K562 (cell line): ENCODE measurements around the gene NAA10. TPM values are rescaled to one million over a fixed set of nuclear protein-coding genes. Genes with fewer than 3 reads are reported as not detected.
A peak's percentile ranks its signal among the peaks of the same experiment; 100 is the strongest.

Experiments used
- ARNT ChIP-seq, 2 experiments: fragments of 450-650 bp; IDR thresholded peaks; 2 replicates each; pipeline ENCODE4 v1.6.1; 2016; ENCODE audit warnings: mild to moderate bottlenecking in 1 of 2
- CBX8 ChIP-seq: fragments of 200-600 bp; sonication (generic); IDR thresholded peaks from 2 replicates; pipeline ENCODE4 v1.6.1; 2012; ENCODE audit warnings: borderline replicate concordance, mixed run types, low read depth, mild to moderate bottlenecking, moderate library complexity, mixed read lengths, low read length, control low read depth, inconsistent platforms; ENCODE audit not compliant: poor library complexity, severe bottlenecking; ENCODE audit errors: extremely low read depth
- CHD2 ChIP-seq: IDR thresholded peaks from 2 replicates; pipeline ENCODE4 v1.6.1; 2011; ENCODE audit warnings: low read depth, low read length
- HMG20B ChIP-seq: fragments of 250-450 bp; sonication (Bioruptor Pico); IDR thresholded peaks from 2 replicates; pipeline ENCODE4 v1.5.0; 2021; ENCODE audit warnings: mild to moderate bottlenecking
- HMGN3 ChIP-seq: IDR thresholded peaks from 2 replicates; pipeline ENCODE4 v1.6.1; 2011; ENCODE audit warnings: borderline replicate concordance, low read depth, mild to moderate bottlenecking, mixed read lengths, low read length; ENCODE audit not compliant: insufficient read length; ENCODE audit errors: extremely low read depth
- MAFK ChIP-seq: IDR thresholded peaks from 2 replicates; pipeline ENCODE4 v1.6.1; 2011; ENCODE audit warnings: low read length, improper control_type of control experiment
- PCBP1 ChIP-seq: fragments of 200-400 bp; formaldehyde crosslinking; IDR thresholded peaks from 2 replicates; pipeline ENCODE4 v1.6.1; 2018; ENCODE audit warnings: mild to moderate bottlenecking, low read depth, low read length; ENCODE audit not compliant: poor library complexity, severe bottlenecking
- PHTF2 ChIP-seq: fragments of 250-450 bp; sonication (Bioruptor Pico); IDR thresholded peaks from 2 replicates; pipeline ENCODE4 v1.5.0; 2021; ENCODE audit warnings: mild to moderate bottlenecking
- POLR2G ChIP-seq: fragments of 200-400 bp; formaldehyde crosslinking; IDR thresholded peaks from 2 replicates; pipeline ENCODE4 v1.6.1; 2017; ENCODE audit warnings: low read depth, mild to moderate bottlenecking, antibody characterized with exemption, low read length, moderate library complexity
- POLR2H ChIP-seq: IDR thresholded peaks from 2 replicates; pipeline ENCODE4 v1.6.1; 2016; ENCODE audit warnings: missing genetic modification characterization, low read depth, mild to moderate bottlenecking, control low read depth, missing compliant biosample characterization, moderate library complexity
- RB1 ChIP-seq: fragments of 450-650 bp; IDR thresholded peaks from 2 replicates; pipeline ENCODE4 v1.6.1; 2017; ENCODE audit warnings: low read depth, mild to moderate bottlenecking
- SIX5 ChIP-seq, 2 experiments: IDR thresholded peaks; 2 replicates each; pipeline ENCODE4 v1.6.1; 2011; ENCODE audit warnings: low read length in 2 of 2, borderline replicate concordance in 1 of 2, low read depth in 1 of 2, mild to moderate bottlenecking in 1 of 2, moderate library complexity in 1 of 2; ENCODE audit not compliant: insufficient read depth in 1 of 2
- ZNF143 ChIP-seq: sonication (generic); formaldehyde crosslinking; IDR thresholded peaks from 2 replicates; pipeline ENCODE4 v1.9.0; 2022; ENCODE audit warnings: mild to moderate bottlenecking, missing genetic modification reagents
- polyA plus RNA-seq, 8 experiments: library from polyadenylated mRNA; depleted of rRNA in 4 of 8; stranded (reverse) in 5 of 8; unstranded in 3 of 8; fragments of >200 nt; fragmentation: Nextera tagmentation in 2 of 8; fragmentation: Illumina TruSeq in 1 of 8; extraction: Ambion mirVana in 2 of 8; extraction: Trizol in 1 of 8; gene quantifications; 2 replicates each; pipeline versions ENCODE4 v1.2.1 to v1.2.3, GENCODE V29; 2011 to 2014; ENCODE audit warnings: inconsistent platforms in 1 of 8, missing spikeins in 1 of 8
- total RNA-seq, 7 experiments: library from RNA; depleted of rRNA in 6 of 7; stranded (reverse); fragments of >200 nt in 6 of 7; fragmentation: Illumina TruSeq in 2 of 7; extraction: Trizol in 2 of 7; gene quantifications; 2 replicates each; pipeline versions ENCODE4 v1.2.1 to v1.2.3, GENCODE V29; 2011 to 2021; ENCODE audit warnings: low replicate concordance in 1 of 7
- TF ChIP-seq, protein P1 (sequence below): sonication (generic); formaldehyde crosslinking; IDR thresholded peaks from 2 replicates; pipeline ENCODE4 v1.8.0; 2022; ENCODE audit warnings: mild to moderate bottlenecking, missing genetic modification reagents
- TF ChIP-seq, protein P2 (sequence below): fragments of 450-650 bp; formaldehyde crosslinking; IDR thresholded peaks from 2 replicates; pipeline ENCODE4 v1.4.0; 2020; ENCODE audit warnings: mild to moderate bottlenecking, moderate library complexity
- TF ChIP-seq, protein P3 (sequence below): sonication (generic); formaldehyde crosslinking; IDR thresholded peaks from 2 replicates; pipeline ENCODE4 v1.9.0; 2022; ENCODE audit warnings: mild to moderate bottlenecking, missing genetic modification reagents
- TF ChIP-seq, protein P4 (sequence below): fragments of 450-650 bp; formaldehyde crosslinking; IDR thresholded peaks from 2 replicates; pipeline ENCODE4 v1.4.0; 2020; ENCODE audit warnings: mild to moderate bottlenecking, mixed read lengths
- TF ChIP-seq, protein P5 (sequence below), 2 experiments: fragments of 450-650 bp; IDR thresholded peaks; 2 replicates each; pipeline ENCODE4 v1.6.1; 2018; ENCODE audit warnings: mild to moderate bottlenecking in 2 of 2, low read depth in 1 of 2; ENCODE audit not compliant: partially characterized antibody in 2 of 2

NAA10 gene
- total and polyA plus RNA-seq, 9 of the 15 experiments (the other 6 are each of a cell fraction or from before 2014, with no cell fraction given): 11.1 to 250 (median 134) TPM

DNA sequence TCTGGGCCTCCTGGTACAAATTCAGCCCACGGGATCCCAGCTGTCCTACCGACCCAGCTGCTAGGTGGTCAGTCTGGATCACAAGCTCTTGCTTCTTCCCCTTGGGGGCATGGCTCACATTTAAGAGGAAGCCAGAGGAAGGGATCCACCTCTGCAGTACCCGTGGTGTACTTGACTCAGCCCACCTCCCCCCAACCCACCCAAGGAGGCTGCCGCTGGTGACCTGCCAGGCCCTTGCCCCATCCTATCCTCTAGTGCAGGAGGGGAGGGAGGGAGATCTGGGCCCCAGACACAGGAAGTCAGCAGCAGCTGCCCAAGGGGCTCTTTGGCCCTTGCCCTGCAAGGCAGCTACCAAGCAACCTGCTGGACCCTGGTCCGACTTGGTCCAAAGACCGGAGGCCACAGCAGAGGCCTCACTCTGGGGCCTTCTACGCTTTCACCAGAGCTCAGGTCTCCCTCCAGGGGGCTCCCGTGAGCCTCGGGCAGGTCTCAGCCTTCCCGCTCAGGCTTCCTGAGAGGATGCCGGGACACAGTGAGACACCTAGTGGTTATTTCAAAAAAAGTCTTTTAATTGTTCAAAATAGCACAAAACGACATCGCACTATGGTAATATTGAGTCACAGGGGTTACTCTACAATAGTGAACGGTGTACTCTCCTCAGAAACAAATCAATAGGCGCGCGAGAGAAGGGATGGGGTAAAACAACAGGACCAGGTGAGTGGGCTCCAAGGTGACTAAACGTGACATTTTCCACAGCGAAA is 12.4 kb upstream of the NAA10 start (continued):
- TF ChIP-seq SIX5 (IDR thresholded peaks at IDR 0.05; ENCODE audit: borderline replicate concordance in 1 of 2, insufficient read depth in 1 of 2, low read depth in 1 of 2, low read length in 2 of 2): no peak
- TF ChIP-seq HMG20B (CRISPR knock-in tag): no peak
- TF ChIP-seq, protein P1, sequence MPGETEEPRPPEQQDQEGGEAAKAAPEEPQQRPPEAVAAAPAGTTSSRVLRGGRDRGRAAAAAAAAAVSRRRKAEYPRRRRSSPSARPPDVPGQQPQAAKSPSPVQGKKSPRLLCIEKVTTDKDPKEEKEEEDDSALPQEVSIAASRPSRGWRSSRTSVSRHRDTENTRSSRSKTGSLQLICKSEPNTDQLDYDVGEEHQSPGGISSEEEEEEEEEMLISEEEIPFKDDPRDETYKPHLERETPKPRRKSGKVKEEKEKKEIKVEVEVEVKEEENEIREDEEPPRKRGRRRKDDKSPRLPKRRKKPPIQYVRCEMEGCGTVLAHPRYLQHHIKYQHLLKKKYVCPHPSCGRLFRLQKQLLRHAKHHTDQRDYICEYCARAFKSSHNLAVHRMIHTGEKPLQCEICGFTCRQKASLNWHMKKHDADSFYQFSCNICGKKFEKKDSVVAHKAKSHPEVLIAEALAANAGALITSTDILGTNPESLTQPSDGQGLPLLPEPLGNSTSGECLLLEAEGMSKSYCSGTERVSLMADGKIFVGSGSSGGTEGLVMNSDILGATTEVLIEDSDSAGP: no peak
- TF ChIP-seq MAFK: no peak
- TF ChIP-seq PHTF2 (CRISPR knock-in tag): no peak
- TF ChIP-seq POLR2G: no peak; the same call in 1 of the 2 replicates
- TF ChIP-seq POLR2H: no peak
- TF ChIP-seq, protein P2, sequence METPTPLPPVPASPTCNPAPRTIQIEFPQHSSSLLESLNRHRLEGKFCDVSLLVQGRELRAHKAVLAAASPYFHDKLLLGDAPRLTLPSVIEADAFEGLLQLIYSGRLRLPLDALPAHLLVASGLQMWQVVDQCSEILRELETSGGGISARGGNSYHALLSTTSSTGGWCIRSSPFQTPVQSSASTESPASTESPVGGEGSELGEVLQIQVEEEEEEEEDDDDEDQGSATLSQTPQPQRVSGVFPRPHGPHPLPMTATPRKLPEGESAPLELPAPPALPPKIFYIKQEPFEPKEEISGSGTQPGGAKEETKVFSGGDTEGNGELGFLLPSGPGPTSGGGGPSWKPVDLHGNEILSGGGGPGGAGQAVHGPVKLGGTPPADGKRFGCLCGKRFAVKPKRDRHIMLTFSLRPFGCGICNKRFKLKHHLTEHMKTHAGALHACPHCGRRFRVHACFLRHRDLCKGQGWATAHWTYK (CRISPR knock-in tag): no peak
- TF ChIP-seq, protein P3, sequence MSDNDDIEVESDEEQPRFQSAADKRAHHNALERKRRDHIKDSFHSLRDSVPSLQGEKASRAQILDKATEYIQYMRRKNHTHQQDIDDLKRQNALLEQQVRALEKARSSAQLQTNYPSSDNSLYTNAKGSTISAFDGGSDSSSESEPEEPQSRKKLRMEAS: no peak
- no peak for TF ChIP-seq CBX8
- TF ChIP-seq RB1: peak; percentile 94
- TF ChIP-seq, protein P4, sequence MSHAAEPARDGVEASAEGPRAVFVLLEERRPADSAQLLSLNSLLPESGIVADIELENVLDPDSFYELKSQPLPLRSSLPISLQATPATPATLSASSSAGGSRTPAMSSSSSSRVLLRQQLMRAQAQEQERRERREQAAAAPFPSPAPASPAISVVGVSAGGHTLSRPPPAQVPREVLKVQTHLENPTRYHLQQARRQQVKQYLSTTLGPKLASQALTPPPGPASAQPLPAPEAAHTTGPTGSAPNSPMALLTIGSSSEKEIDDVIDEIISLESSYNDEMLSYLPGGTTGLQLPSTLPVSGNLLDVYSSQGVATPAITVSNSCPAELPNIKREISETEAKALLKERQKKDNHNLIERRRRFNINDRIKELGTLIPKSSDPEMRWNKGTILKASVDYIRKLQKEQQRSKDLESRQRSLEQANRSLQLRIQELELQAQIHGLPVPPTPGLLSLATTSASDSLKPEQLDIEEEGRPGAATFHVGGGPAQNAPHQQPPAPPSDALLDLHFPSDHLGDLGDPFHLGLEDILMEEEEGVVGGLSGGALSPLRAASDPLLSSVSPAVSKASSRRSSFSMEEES: no peak
- TF ChIP-seq PCBP1: no peak
- peak; percentile 69 for TF ChIP-seq ZNF143 (CRISPR knock-in tag)
- no peak for TF ChIP-seq CHD2
- TF ChIP-seq ARNT (IDR thresholded peaks at IDR 0.05): no peak
- TF ChIP-seq, protein P5, sequence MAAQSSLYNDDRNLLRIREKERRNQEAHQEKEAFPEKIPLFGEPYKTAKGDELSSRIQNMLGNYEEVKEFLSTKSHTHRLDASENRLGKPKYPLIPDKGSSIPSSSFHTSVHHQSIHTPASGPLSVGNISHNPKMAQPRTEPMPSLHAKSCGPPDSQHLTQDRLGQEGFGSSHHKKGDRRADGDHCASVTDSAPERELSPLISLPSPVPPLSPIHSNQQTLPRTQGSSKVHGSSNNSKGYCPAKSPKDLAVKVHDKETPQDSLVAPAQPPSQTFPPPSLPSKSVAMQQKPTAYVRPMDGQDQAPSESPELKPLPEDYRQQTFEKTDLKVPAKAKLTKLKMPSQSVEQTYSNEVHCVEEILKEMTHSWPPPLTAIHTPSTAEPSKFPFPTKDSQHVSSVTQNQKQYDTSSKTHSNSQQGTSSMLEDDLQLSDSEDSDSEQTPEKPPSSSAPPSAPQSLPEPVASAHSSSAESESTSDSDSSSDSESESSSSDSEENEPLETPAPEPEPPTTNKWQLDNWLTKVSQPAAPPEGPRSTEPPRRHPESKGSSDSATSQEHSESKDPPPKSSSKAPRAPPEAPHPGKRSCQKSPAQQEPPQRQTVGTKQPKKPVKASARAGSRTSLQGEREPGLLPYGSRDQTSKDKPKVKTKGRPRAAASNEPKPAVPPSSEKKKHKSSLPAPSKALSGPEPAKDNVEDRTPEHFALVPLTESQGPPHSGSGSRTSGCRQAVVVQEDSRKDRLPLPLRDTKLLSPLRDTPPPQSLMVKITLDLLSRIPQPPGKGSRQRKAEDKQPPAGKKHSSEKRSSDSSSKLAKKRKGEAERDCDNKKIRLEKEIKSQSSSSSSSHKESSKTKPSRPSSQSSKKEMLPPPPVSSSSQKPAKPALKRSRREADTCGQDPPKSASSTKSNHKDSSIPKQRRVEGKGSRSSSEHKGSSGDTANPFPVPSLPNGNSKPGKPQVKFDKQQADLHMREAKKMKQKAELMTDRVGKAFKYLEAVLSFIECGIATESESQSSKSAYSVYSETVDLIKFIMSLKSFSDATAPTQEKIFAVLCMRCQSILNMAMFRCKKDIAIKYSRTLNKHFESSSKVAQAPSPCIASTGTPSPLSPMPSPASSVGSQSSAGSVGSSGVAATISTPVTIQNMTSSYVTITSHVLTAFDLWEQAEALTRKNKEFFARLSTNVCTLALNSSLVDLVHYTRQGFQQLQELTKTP (IDR thresholded peaks at IDR 0.05; ENCODE audit: low read depth in 1 of 2, partially characterized antibody in 2 of 2): no peak
- TF ChIP-seq HMGN3: no peak
